Stimulated activated CD8-positive, alpha-beta memory T cell treated with anti-CD3 and anti-CD28 coated beads, Interleukin-4, amount 100 ng/mL, for 1 hour (primary cell): ENCODE measurements around the gene NDST1.

Experiments
- DNase-seq, 2 donors: peaks; one replicate each; pipeline ENCODE4 v3.0.0-alpha.2; 2020; ENCODE audit warnings: low read depth in 2 of 2, low spot score in 1 of 2

NDST1 gene

DNA sequence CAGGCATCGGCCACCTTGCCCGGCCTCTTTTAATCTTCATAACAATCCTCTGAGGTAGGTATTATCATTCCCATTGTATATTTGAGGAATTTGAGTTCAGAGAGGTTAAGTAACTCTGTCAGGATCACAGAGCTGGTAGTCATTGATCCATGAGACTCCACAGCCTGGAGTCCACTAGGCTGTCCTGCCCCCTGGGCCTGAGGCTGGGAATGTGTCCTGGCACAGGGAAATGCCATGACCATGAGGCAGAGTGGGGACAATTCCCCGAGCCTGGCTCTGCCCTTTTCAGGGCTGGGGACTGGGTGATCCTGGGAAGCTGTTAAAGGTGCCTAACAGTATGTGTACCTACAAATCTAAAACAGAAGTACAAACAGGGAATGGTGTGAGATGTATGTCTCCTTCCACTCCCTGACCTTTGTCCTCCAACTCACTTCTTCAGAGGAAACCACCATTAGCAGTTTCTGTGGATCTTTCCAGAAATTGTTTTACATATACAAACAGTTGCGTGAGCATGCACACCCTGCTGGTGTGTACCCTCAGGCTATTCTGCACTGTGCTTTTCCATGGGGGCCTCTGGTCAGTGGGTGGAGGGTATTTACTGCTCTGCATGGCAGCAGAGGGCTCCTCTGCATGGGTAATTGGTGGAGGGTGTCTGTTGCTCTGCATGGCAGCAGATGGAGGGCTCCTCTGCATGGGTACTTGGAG is 53.8 kb downstream of the NDST1 start:
- no peak for DNase-seq

DNA sequence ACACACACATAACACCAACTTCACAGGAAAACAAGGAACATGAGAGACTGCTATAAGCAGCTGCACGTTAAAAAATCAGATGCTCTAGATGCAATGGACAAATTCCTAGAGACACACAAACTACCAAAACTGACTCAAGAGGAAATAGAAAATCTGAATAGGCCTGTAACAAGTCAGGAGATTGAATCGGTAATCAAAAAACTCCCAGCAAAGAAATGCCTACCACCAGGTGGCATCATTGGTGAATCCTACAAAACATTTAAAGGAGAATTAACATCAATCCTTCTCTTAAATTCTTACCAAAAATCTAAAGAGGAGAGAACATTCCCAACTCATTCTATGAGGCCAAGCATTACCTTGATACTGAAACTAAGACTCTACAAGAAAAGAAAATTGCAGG is 54.9 kb downstream of the NDST1 start:
- DNase-seq = no peak

DNA sequence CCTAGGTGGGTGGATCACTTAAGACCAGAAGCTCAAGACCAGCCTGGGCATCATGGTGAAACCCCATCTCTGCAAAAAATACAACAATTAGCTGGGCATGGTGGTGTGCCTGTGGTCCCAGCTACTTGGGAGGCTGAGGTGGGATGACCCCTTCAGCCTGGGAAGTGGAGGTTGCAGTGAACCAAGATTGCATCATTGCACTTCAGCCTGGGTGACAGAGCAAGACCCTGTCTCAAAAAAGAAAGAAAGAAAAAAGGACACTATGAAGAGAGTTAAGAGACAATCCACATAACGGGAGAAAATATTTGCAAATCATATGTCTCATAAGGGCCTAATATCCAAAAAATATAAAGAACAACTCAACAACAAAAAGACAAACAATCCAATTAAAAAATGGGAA is 57.9 kb downstream of the NDST1 start:
- no peak for DNase-seq

DNA sequence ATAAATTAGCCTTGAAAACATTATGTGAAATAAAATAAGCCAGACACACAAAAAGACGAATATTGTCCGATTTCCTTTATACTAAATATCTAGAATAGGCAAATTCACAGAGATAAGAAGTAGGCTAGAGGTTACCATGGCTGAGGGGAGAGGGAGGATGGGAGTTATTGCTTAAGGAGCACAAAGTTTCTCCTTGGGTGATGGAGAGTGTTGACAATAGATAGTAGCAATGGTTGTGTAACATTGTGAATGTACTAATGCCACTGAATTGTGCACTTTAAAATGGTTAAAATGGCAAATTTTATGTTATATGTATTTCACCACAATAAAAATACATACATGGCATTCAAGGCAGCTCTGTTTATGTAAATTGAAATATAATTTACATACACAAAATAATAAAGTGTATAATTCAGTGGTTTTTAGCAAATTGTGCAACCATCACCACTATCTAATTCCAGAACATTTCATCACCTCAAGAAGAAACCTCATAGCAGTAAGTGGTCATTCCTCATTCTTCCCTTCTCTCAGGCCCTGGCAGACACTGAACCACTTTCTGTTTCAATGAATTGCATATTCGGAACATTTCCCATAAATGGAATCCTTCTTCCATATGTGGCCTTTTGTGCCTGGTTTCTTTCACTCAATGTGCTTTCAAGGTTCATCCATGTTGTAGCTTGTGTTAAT is 59.2 kb downstream of the NDST1 start:
- no peak for DNase-seq

DNA sequence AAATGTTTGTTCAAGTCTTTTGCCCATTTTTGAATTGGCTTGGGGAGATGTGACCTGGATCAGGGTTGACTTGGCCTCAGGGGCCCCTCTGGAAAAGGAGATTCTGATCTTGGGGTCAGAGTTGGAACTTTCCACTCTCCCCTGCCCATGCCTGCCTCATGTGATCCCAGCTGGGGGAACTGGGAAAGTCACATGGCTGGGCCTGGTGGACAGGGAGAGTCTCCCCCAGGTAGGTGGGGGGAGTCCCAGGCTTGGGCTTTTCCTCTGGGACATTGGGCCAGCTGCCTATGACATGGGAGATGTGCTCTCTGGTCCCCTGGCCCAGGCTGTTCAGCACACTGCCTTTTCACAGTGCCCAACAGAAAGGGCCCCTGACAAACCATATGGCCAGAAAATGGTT is 60.7 kb downstream of the NDST1 start:
- DNase-seq = no peak

DNA sequence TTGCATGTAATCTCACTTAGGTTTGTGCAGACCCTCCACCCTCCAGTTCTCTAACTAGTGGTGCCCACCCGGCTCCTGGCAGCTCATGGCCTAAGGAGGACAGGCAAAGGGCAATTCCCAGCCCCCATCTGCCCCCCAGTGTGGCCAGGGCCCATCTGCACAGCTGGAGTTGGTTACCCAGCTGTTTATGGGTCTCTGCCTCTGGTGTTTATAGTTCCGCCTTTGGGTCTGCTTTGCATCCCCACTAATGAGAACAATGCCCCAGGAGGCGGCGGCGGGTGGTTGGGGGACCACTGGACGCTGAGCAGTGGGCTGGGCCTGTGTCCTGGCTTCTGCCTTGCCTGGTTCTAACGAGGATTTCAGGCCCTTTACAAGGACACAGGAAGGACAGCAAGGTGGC is 62.4 kb downstream of the NDST1 start:
- no peak for DNase-seq

DNA sequence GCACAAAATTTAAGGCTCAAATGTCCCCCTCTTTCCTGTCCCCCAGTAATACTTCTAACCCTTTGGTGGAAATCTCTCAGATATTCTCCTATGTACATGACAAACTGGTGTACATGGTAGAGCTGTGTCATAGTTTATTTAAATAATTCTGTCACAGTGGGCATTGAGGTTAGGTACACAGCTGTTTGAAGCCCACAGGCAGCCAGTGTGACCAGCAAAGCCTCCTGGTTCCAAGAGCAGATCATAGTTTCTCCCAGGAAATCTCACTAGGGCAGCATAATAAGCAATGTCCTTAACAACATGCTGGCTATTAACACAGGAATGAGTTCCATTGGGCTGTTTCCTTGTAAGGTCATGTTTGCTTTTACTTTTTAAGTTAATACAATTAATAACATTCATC is 63.9 kb downstream of the NDST1 start:
- no peak for DNase-seq

DNA sequence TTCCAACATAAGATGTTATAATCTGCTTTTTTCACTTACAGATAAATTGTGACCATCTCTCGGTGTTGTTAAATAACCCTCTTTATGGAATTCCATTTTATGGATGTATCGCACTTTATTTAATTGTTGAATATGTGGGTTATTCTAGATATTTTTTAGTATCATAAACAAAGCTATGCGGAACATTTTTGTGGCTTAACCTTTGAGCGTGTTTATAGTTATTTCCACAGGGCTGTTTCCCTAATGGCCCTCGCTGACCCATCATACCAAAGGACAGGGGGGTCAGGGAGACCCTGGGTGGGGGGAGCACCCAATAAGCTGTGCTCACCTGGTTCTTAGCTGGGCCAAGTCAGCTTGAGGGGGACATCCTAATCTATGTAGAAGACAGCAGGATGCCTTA is 65.3 kb downstream of the NDST1 start:
- DNase-seq = no peak

DNA sequence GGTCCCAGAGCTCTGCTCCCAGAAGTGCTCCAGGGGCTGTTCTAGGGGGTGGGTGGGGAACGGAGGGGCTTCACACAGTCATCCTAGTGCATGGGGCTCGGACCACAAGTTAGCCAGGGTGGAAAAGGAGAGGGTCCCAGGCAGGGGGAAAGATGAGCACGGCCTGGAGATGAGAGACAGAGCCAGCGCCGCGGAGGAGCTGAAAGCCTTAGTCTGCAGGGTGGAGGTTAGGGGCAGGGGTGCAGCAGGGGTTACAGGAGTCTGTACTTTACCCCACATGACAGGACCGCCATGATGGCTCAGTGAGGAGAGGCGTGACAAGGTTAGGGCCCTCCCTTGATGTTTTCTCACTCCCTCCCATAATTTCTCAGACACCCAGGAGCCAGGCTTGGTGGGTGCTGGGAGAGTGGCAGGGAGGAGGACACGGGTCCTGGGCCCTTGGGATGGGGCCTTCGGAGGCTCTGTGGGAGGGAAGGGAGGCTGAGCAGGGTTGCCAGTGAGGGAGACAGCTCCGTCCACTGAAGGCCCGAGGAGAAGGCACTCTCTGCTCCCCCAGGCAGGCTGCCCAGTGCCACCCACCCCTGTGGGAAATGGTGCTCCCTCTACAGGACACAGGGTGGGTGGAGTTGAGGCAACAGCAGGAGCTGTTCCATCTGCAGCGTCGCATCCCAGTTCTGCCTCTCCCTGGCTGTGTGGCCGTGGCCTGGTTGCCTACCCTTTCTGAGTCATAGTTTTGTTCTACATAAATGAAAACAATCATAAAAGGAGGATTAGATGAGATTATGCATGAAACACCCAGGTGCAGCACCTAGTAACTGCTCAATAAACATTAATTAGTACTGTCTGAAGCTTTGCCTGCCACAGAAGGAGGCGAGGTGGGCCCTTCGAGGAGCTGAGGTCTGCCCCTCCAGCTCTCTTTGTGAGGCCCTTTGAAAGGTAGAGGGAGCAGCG is 66.2 kb downstream of the NDST1 start:
- no peak for DNase-seq

DNA sequence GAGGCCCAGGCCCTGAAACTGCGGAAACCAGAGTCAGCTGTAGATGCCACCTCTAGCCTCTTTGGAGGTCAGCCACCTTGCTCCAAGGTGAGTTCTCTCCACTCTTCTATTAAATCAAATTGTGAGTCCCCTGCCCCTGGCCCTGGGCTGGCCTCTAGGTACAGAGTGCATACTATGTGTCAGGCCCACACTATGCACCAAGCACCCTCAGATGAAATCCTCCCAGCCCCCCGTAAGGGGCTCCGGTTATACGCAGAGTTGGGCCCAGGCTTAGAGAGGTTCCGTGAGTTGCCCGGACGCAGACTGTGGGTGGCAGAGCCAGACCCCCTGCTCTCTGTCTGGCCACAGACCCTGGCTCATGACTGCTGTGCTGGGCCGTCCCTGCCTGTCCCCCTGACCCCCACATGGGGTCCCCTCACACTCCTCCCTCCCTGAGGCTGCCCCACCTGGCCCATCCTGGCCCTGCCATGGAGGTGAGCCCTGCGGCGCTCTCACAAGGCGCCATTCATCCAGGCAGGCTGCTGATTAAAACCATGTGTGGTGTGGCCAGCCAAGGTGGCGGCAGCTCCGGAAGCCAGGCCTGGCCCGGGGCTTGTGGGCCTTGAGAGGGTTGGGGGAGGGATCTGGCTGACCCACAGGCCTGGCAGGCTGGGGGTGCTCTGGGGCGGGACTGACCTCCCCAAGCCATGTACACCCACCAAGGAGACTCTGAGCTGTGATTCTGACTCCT is 67.1 kb downstream of the NDST1 start:
- DNase-seq = no peak

DNA sequence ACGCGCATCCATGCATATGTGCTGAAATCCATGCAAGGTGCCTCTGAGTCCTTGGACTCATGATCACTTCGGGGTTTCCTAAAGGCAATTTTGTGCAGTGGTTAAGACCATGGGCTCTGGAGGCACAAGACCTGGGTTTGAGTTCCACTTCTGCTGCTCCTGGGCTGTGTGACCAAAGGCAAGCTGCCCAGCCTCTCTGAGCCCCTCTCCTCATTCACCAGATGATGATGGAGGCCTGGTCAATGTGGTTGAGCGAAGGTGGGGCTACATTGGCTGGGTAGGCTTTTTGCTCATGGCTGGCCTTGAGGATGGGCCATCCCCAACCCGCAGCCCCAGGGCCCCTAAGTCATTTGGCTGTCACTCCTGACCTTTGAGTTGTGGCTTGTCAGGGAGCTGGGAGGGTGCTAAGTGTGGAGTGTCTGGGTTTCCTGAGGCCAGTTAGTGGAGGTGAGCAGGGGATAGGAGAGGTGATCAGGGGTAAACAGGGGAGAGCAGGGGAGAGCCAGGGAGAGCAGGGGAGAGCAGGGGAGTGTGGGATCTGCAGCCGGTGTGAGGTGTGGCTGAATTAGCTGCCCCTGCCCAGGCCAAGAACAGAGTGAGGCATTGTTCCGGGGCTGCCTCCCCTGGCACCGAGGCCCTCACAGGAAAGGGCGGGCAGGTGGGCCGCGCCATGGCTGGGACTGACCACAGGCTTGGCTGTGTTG is 68.0 kb downstream of the NDST1 start:
- DNase-seq = no peak

DNA sequence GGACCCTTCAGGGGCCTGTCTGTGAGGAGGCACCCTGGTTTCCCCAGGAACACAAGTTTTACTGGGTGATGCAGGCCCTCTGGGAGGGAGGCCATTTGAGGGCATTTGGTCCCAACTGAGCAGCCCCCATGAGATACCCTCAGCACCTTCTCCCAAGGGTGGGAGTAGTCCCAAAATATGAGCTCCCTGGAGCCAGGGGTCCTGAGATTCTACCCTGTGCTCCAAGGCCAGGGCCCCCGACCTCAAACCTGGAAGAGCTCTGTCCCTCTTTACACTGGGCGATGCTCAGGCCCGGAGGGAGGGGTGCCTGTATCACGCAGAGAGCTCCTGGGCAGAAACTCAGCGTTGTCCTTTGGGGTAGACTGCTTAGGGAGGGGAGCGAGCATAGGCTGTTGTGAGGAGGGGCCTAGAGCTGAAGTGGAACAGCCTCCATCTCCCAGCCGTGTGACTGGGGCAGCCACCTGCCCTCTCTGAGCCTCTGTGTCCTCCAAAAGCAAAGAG is 68.6 kb downstream of the NDST1 start:
- DNase-seq = no peak

DNA sequence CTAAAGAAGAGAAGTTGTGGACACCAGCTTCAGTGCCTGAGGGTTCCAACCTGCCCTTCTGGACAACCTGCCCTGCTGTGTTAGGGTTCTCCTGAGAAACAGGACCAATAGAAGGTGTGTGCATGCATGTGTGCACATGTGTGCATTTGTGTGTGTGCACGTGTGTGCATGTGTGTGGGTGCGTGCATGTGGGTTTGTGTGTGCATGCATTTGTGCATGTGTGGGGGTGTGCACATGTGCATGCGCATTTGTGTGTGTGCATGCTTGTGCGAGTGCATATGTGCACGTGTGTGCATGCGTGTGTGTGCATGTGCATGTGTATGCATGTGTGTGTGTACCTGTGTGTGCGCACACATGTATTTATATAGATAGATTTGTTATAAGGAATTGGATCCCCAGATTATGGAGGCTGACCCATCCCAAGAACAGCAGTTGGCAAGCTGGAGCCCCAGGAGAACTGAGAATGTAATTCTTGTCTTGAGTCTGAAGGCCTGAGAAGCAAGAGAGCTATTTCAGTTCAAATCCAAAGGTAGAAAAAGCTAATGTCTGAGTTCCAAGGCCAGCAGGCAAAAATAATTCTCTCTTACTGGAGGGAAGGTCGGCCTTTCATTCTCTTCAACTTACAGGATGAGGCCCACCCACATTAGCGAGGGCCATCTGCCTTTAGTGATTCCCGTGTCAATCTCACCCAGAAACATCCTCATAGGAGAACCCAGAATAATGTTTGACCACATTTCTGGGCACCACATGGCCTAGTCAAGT is 69.6 kb downstream of the NDST1 start:
- no peak for DNase-seq

DNA sequence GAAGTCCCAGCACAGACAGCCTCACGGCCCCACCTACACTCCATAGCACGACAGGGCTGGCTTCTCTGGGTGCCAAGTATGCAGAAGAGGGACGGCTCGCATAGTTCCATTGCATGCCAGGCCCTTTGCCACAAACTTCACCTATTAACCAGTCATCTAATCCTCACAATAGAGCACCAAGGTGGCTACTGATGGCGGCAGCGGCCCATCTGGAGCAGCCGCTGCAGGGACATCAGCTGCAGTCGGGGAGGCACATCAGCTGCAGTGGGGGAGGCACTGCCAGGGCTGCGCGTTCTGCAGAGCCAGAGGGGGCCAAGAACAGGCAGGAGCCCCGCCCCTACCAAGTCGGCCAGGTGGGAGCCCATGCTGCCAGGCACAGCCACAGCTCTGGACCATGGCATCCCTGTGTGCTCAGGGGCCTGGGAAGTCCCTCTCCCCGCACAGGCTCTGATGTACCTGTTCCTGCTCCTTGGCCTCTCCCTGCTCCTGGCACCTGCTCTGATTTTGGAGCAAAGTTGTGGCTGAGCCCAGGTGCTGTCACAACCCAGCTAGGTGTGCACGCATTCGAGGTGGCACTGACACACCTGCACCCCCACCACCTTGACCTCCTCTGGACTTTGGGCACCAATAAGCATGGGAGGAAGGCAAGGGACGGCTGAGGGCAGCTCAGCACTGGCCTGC is 71.0 kb downstream of the NDST1 start:
- DNase-seq = no peak

DNA sequence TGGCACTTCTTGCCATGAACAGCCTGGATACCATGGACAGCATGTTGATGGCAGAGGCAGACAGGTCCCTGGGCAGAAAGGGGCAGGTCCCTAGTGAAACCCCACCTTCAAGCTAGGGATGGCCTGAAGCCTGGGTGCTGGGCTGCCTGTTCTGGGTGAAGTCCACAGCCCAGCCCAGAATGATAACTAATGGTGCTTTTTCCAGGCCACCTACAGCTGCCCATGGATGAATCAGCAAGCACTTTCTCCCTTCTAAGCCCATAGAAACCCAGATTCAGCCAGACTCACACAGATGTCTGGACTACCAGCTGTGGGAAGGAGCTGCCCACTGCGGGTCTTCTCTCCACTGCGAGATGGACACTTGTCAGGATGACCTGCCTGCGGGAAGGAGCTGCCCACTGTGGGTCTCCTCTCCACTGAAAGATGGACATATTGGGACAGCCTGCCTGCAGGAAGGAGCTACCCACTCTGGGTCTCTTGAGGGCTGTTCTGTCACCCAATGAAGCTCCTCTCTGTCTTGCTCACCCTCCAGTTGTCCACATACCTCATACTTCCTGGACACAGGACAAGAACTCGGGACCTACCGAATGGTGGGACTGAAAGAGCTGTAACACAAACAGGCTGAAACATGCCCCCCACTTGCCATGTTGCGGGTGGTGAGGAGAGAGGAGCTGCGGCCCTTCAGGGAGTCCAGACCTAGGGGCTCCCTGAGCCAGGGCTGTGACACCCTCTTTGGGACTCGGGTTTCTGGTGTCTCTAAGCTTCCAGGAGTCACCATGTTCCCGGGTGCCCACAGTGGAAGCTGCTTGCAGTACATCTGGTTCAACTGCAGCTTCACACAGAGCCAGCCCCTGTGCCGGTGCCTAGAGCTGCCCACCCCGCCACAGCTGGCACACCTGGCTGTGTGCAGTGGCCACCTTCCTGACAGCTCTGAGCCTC is 71.8 kb downstream of the NDST1 start:
- DNase-seq = no peak

DNA sequence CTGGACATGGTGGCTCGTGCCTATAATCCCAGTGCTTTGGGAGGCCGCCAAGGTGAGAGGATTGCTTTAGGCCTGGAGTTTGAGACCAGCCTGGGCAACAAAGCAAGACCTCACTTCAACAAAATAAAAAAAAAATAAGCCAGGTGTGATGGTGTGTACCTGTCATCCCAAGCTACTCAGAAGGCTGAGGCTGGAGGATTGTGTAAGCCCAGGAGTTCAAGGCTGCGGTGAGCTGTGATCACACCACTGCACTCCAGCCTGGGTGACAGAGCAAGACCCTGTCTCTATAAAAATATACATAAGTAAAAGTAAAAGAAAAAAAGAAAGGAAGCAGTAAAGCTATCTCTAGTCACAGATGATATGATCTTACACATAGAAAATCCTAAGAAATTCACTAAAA is 73.0 kb downstream of the NDST1 start:
- no peak for DNase-seq

DNA sequence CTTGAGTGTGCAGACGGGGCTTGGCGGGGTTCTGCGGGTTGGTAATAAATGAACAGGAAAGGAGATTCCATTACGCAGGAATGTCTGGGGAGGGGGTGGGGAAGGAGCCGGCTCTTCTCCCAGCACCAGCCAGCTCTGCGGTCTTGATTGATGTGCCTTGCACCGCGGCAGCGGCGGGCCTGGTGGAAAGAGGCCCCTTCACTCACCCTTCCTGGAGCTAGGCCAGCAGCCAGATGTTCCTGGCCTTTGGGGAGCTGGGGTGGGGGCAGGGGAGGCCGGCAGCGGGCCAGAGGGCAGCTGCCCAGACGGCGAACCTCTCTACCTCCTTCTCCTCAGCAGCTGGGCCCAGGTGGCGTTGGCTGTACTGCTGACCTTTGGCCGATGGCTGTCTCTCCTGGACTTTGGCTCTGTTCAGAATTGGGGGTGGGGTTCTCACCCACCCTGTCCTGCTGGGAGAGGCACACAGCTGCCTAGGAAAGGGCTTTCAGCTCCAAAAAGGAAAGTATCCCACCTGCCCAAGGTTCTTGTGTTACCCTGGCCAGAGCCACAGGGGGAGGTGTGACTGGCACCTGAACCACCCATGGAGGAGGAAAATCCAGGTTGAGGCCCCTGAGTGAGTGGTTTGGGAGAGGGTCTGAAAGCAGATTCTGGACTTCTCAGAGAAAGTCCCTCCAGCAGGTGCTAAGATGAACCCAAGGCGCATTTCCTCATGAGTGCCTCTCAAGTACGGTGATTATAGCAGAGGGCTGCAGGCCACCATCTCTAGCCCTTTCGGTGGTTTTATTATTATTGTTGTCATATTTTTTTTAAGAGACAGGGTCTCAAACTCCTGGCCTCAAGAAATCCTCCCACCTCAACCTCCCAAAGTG is 74.5 kb downstream of the NDST1 start:
- no peak for DNase-seq
